GM12878 (cell line): Measurements from ENCODE around the gene TEX30. TPM values are rescaled to one million over a fixed set of nuclear protein-coding genes. Genes with fewer than 3 reads are reported as not detected.

Experiments used
- ATAC-seq: fragments of 200-7000 bp; cut with Tn5 transposase; 3 replicates; pipeline ENCODE4 v1.9.1; 2020; ENCODE audit warnings: mild to moderate bottlenecking, moderate library complexity
- Bru-seq: library from RNA; stranded (reverse); fragments of 400-500 nt; gene quantifications from one replicate; lab custom pipeline; 2021; lab: Mats Ljungman, UMichigan
- BruChase-seq, 2 experiments: library from RNA; stranded (reverse); fragments of 400-500 nt; gene quantifications; one replicate each; lab custom pipeline; 2021; lab: Mats Ljungman, UMichigan
- BruUV-seq: library from RNA; stranded (reverse); fragments of 400-500 nt; replicated peaks from 2 replicates; lab custom pipeline; 2021; lab: Mats Ljungman, UMichigan
- CTCF ChIA-PET: fragments of 300-600 bp; sonication (Branson Sonifier 250); formaldehyde crosslinking; extraction: SDS; loops from one replicate; lab custom pipeline; 2021; ENCODE audit warnings: inconsistent platforms; lab: Yijun Ruan, JAX
- POLR2A ChIA-PET: fragments of 350-600 bp; formaldehyde crosslinking; extraction: SDS; loops from one replicate; lab custom pipeline; 2021; ENCODE audit warnings: inconsistent platforms; lab: Charles Lee
- RAD21 ChIA-PET: fragments of 300-600 bp; sonication (Branson Sonifier 250); formaldehyde crosslinking; loops from one replicate; lab custom pipeline; 2023; ENCODE audit warnings: antibody characterized with exemption; ENCODE audit not compliant: unreplicated experiment; lab: Charles Lee
- SMC1A ChIA-PET: fragments of 300-600 bp; sonication (Branson Sonifier 250); formaldehyde crosslinking; loops from one replicate; lab custom pipeline; 2023; ENCODE audit not compliant: unreplicated experiment, uncharacterized antibody; lab: Charles Lee
- DNase-seq: peaks from one replicate; pipeline ENCODE4 v3.0.0-alpha.2; 2011; ENCODE audit warnings: low read depth, low spot score
- FAIRE-seq: peaks from 3 replicates; lab custom pipeline; 2011; peaks lifted over from hg19 to GRCh38; lab: Jason Lieb, UNC
- H2AFZ ChIP-seq: 2 replicates; pipeline ENCODE4 v1.6.0; 2011; ENCODE audit warnings: low read depth, low read length, control low read depth; ENCODE audit not compliant: control insufficient read depth
- H3K27ac ChIP-seq: 2 replicates; pipeline ENCODE4 v1.5.1; 2011; ENCODE audit warnings: control low read depth; ENCODE audit not compliant: control insufficient read depth, insufficient read depth
- H3K27me3 ChIP-seq, 2 experiments: replicated peaks in 1 of 2; 2 replicates each; pipeline versions ENCODE4 v1.6.0 to v1.6.1; 2011; ENCODE audit warnings: low read length in 1 of 2; ENCODE audit not compliant: control insufficient read depth in 2 of 2, insufficient read depth in 2 of 2
- H3K36me3 ChIP-seq, 2 experiments: 2 replicates each; pipeline ENCODE4 v1.5.1; 2011; ENCODE audit warnings: low read length in 1 of 2; ENCODE audit not compliant: control insufficient read depth in 2 of 2, insufficient read depth in 2 of 2
- H3K4me1 ChIP-seq: 2 replicates; pipeline ENCODE4 v1.6.1; 2011; ENCODE audit warnings: mild to moderate bottlenecking, low read length, moderate library complexity, mixed read lengths; ENCODE audit not compliant: control insufficient read depth, insufficient read depth
- H3K4me2 ChIP-seq: 2 replicates; pipeline ENCODE4 v1.6.0; 2011; ENCODE audit warnings: control low read depth; ENCODE audit not compliant: control insufficient read depth, insufficient read depth
- H3K4me3 ChIP-seq: fragments of 200-600 bp; sonication (generic); 2 replicates; pipeline ENCODE4 v1.5.1; 2016
- H3K79me2 ChIP-seq: 2 replicates; pipeline ENCODE4 v1.6.0; 2011; ENCODE audit warnings: low read length; ENCODE audit not compliant: control insufficient read depth, insufficient read depth
- H3K9ac ChIP-seq: 2 replicates; pipeline ENCODE4 v1.8.0; 2011; ENCODE audit warnings: low read length, control low read depth, mixed read lengths; ENCODE audit not compliant: control insufficient read depth, insufficient read depth
- H3K9me3 ChIP-seq: replicated peaks from 3 replicates; pipeline ENCODE4 v1.5.1; 2011; ENCODE audit warnings: mild to moderate bottlenecking, low read length; ENCODE audit not compliant: control insufficient read depth, insufficient read depth
- H4K20me1 ChIP-seq: 2 replicates; pipeline ENCODE4 v1.6.0; 2011; ENCODE audit not compliant: control insufficient read depth, insufficient read depth
- CBX5 ChIP-seq: sonication (generic); IDR thresholded peaks from 2 replicates; pipeline ENCODE4 v1.6.1; 2016; ENCODE audit warnings: low read depth, moderate library complexity, mild to moderate bottlenecking, inconsistent platforms
- CREM ChIP-seq: IDR thresholded peaks from 2 replicates; pipeline ENCODE4 v1.6.1; 2014; ENCODE audit warnings: antibody characterized with exemption, low read depth
- HCFC1 ChIP-seq: fragments of 150-350 bp; IDR thresholded peaks from 2 replicates; pipeline ENCODE4 v1.6.1; 2014; ENCODE audit warnings: low read length
- HDAC6 ChIP-seq: fragments of 200-600 bp; sonication (generic); IDR thresholded peaks from one replicate; pipeline ENCODE4 v1.8.0; 2017; ENCODE audit warnings: antibody characterized with exemption; ENCODE audit not compliant: unreplicated experiment
- IKZF1 ChIP-seq: fragments of 450-650 bp; conservative IDR thresholded peaks from 2 replicates; pipeline ENCODE4 v1.6.1; 2017; ENCODE audit warnings: antibody characterized with exemption, mild to moderate bottlenecking
- JUND ChIP-seq: IDR thresholded peaks from 2 replicates; pipeline ENCODE4 v1.6.1; 2012; ENCODE audit warnings: low read depth, mild to moderate bottlenecking, low read length, improper control_type of control experiment, moderate library complexity
- POLR2AphosphoS2 ChIP-seq: IDR thresholded peaks from 2 replicates; pipeline ENCODE4 v1.6.1; 2011; ENCODE audit warnings: low read depth, mild to moderate bottlenecking, low read length, improper control_type of control experiment, moderate library complexity
- YY1 ChIP-seq: IDR thresholded peaks from 2 replicates; pipeline ENCODE4 v1.6.1; 2011; ENCODE audit warnings: low read depth, mild to moderate bottlenecking, low read length
- WGBS: methylation state at CpG from one replicate; pipeline ENCODE4 v1.1.6; 2016; ENCODE audit warnings: low lambda C conversion rate; ENCODE audit not compliant: insufficient replicate concordance, insufficient coverage; ENCODE audit errors: missing lambda C conversion rate; 5-methylcytosine and 5-hydroxymethylcytosine counted together
- in situ Hi-C: fragments of 300-500 bp; cut with MboI; formaldehyde crosslinking; loops from 9 replicates; pipeline ENCODE4 v1.14.3; 2018; ENCODE audit warnings: mixed read lengths
- intact Hi-C: fragments of 100-400 bp; cut with micrococcal nuclease; formaldehyde crosslinking; loops from one replicate; pipeline ENCODE4 v1.14.2; 2022; ENCODE audit not compliant: unreplicated experiment
- long read RNA-seq, 2 experiments: library from polyadenylated mRNA; unstranded; transcript quantifications; one replicate each; pipeline ENCODE4 v2.0.0, GENCODE V29; 2019 to 2020
- polyA minus RNA-seq, 3 experiments: library from RNA; depleted of rRNA, polyadenylated mRNA; stranded (reverse); fragments of >200 nt; gene quantifications; 2 replicates each; pipeline ENCODE4 v1.2.3, GENCODE V29; 2011
- polyA plus RNA-seq, 11 experiments: library from polyadenylated mRNA; depleted of rRNA in 4 of 11; unstranded in 6 of 11; stranded (reverse) in 5 of 11; fragments of >200 nt; fragmentation: Nextera tagmentation in 4 of 11; fragmentation: Illumina TruSeq in 1 of 11; extraction: Ambion mirVana in 4 of 11; extraction: Trizol in 1 of 11; gene quantifications; 1 replicate in 1 of 11; 2 replicates in 10 of 11; pipeline versions ENCODE4 v1.2.1 to v1.2.3, GENCODE V29; 2011 to 2016; ENCODE audit warnings: inconsistent platforms in 2 of 11, missing spikeins in 2 of 11, low read depth in 1 of 11
- total RNA-seq, 4 experiments: library from RNA; depleted of rRNA in 3 of 4; stranded (reverse); fragments of >200 nt in 3 of 4; fragmentation: Illumina TruSeq in 1 of 4; extraction: Trizol in 1 of 4; gene quantifications; 2 replicates each; pipeline versions ENCODE4 v1.2.1 to v1.2.3, GENCODE V29; 2013 to 2021
- TF ChIP-seq, protein P1 (sequence below): IDR thresholded peaks from 2 replicates; pipeline ENCODE4 v1.6.1; 2012; ENCODE audit warnings: low read depth, low read length, improper control_type of control experiment
- TF ChIP-seq, protein P2 (sequence below): IDR thresholded peaks from 2 replicates; pipeline ENCODE4 v1.6.1; 2011; ENCODE audit warnings: borderline replicate concordance, low read depth, mild to moderate bottlenecking, moderate library complexity, mixed read lengths, low read length; ENCODE audit not compliant: insufficient read depth; ENCODE audit errors: extremely low read length
- TF ChIP-seq, protein P3 (sequence below): fragments of 450-650 bp; IDR thresholded peaks from 2 replicates; pipeline ENCODE4 v1.6.1; 2016; ENCODE audit warnings: mild to moderate bottlenecking, moderate library complexity, borderline replicate concordance

TEX30 gene
- 6.1 and 7.4 TPM in 2 replicates for total RNA-seq (2013; cell fraction: nucleolus; rRNA removed)
- total RNA-seq (2014; rRNA removed) (21.4 and 25.0 TPM in 2 replicates), total RNA-seq (2014; rRNA removed; fragmentation: Illumina TruSeq; extraction: Trizol) (22.8 and 23.1 TPM in 2 replicates), total RNA-seq (2021) (17.3 and 19.7 TPM in 2 replicates), polyA plus RNA-seq (2011; rRNA removed) (24.2 and 38.1 TPM in 2 replicates), polyA plus RNA-seq (2014; fragmentation: Illumina TruSeq; extraction: Trizol) (23.3 and 25.8 TPM in 2 replicates), polyA plus RNA-seq (2014; fragmentation: Nextera tagmentation; extraction: Ambion mirVana) (100 to 1,000 TPM in 1 of 2 experiments, 10 to 100 TPM in 1; 79.5 to 114 TPM), polyA plus RNA-seq (2014; rRNA removed) (21.1 and 25.8 TPM in 2 replicates), polyA plus RNA-seq (2016; fragmentation: Nextera tagmentation; extraction: Ambion mirVana) (10 to 100 TPM; 80.0 to 82.5 TPM), polyA minus RNA-seq (2011; rRNA and poly(A)+ RNA removed) (3.5 and 5.3 TPM in 2 replicates), Bru-seq, nascent RNA (percentile 78 among the genes with signal in this experiment), BruChase-seq, experiment 1, labeled RNA remaining after a 6-hour chase (percentile 64 among the genes with signal in this experiment), BruChase-seq, experiment 2, labeled RNA remaining after a 2-hour chase (percentile 75 among the genes with signal in this experiment)
- polyA plus RNA-seq (2011; ENCODE audit: low read depth) = 9.0 TPM
- polyA plus RNA-seq (2011; cell fraction: cytosol; rRNA removed) = 9.2 and 9.4 TPM in 2 replicates
- polyA plus RNA-seq (2011; cell fraction: nucleus; rRNA removed) = 8.1 and 10.0 TPM in 2 replicates
- polyA plus RNA-seq (2012) = 10.8 and 14.3 TPM in 2 replicates
- polyA minus RNA-seq (2011; cell fraction: cytosol; rRNA and poly(A)+ RNA removed) = 1.1 and 2.7 TPM in 2 replicates
- polyA minus RNA-seq (2011; cell fraction: nucleus; rRNA and poly(A)+ RNA removed) = 1.9 and 3.5 TPM in 2 replicates
- long read RNA-seq, experiment 1, transcript TEX30-206 (6 exons, 1,165 nt) = major isoform, 27 of 38 reads
- long read RNA-seq, experiment 1, partial matches to known transcripts = 2 of 38 reads
- long read RNA-seq, experiment 1, other reads (novel, unspliced or antisense) = 6 of 38 reads
- long read RNA-seq, experiment 2, transcript TEX30-206 (6 exons, 1,165 nt) = major isoform, 112 of 151 reads
- long read RNA-seq, experiment 2, transcript TEX30-202 (5 exons, 1,038 nt) = minor isoform, 13 of 151 reads
- long read RNA-seq, experiment 2, transcript TEX30-205 (5 exons, 959 nt) = minor isoform, 12 of 151 reads
- long read RNA-seq, experiment 2, partial matches to known transcripts = 4 of 151 reads
- long read RNA-seq, experiment 2, other reads (novel, unspliced or antisense) = 8 of 151 reads

DNA sequence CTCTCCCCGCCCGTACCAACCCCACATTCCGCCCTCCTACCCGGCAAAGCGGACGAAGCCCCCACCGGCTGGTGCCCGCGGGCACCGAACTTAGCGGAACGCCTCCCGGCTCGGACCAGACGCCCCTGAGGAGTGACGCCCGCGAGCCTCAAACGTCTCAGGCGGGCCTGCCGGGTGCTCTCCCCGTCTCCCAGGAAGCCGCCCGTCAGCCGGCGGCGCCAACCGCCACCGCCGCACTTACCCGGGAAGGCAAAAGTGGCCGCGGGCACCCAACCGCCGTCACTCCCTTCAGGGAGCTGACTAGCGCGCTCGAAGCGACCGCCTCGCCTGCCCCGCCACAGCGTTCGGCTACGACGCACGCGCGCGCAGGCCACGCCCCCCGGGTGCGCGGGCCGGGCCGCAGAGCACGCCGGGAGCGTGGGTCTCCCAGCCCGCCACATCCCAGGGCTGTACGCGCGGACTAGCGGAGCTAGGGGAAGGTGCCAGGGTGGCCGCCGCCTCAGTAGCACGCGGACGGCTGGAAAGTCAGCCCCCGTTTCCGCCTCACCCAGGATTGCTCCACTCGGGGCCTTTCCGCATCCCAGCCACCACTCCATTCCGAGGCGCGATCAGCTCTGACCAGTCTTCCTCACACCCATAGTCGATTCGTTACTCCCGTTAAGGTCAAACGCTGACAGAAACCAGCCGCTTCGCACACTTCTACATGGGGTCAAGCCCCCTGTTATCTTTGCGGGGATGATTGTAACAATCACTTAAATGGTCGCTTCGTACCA, at the start of gene TEX30:
TSS of gene TEX30 (minus strand) at position 346 of the 773 bp plus-strand sequence. CDS start 3,760 bp downstream, outside the sequence.
- peak within 1 kb of the TSS; percentile 73 for H3K27ac ChIP-seq
- H4K20me1 ChIP-seq = no peaks in the 10 kb centered on the region
- CTCF ChIA-PET = interaction anchor here (0.7 to 1.3 kb wide), 4 partner anchors 16 to 182 kb away, joined by 3 to 6 read pairs (median 4); no protein-coding TSS in a partner anchor
- H3K4me1 ChIP-seq = peaks cover 11% of the 10 kb centered on the region
- no peaks in the 10 kb centered on the region for H3K9me3 ChIP-seq
- peak; percentile 38 for DNase-seq
- POLR2A ChIA-PET = interaction anchor here (0.6 to 2.6 kb wide), 7 partner anchors 24 to 1118 kb away, joined by 3 to 16 read pairs (median 4); no protein-coding TSS in a partner anchor
- H3K4me3 ChIP-seq = peak within 1 kb of the TSS; percentile 89
- no peak for FAIRE-seq
- no peaks in the 10 kb centered on the region for H3K36me3 ChIP-seq
- in situ Hi-C loops = no loop called here
- SMC1A ChIA-PET = interaction anchor here (1.1 to 4.9 kb wide), 5 partner anchors 17 to 177 kb away, joined by 3 to 22 read pairs (median 5); partner anchors contain the start of genes BIVM, POGLUT2 and TPP2
- RAD21 ChIA-PET = interaction anchor here (1.0 to 1.5 kb wide), 2 partner anchors 34 to 72 kb away, joined by 3 to 7 read pairs; partner anchors contain the start of gene ERCC5
- intact Hi-C loops = loop anchor here (1.0 to 5.0 kb wide), 4 partner anchors 27 to 177 kb away; partner anchors contain the start of gene TPP2
- H3K9ac ChIP-seq = peak within 1 kb of the TSS; percentile 85
- TSS peak; percentile 77 for BruUV-seq
- peak within 1 kb of the TSS; percentile 95 for H2AFZ ChIP-seq
- H3K79me2 ChIP-seq = peaks cover 11% of the 10 kb centered on the region
- no peaks in the 10 kb centered on the region for H3K27me3 ChIP-seq
- 8% methylated on average over 69 of the region's 85 CpGs for WGBS
- ATAC-seq = peak; percentile 95
- H3K4me2 ChIP-seq = peak within 1 kb of the TSS; percentile 95
- TF ChIP-seq HDAC6 (peak; percentile 25), CBX5 (peak; percentile 72; the same call in 1 of the 2 replicates), CREM (peak; percentile 39), JUND (no peak), IKZF1 (peak; percentile 88), YY1 (peak; percentile 57; the same call in 1 of the 2 replicates), POLR2AphosphoS2 (peak; percentile 96), HCFC1 (peak; percentile 45; the same call in 1 of the 2 replicates)
- TF ChIP-seq, protein P1, sequence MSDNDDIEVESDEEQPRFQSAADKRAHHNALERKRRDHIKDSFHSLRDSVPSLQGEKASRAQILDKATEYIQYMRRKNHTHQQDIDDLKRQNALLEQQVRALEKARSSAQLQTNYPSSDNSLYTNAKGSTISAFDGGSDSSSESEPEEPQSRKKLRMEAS = peak; percentile 81
- TF ChIP-seq, protein P2, sequence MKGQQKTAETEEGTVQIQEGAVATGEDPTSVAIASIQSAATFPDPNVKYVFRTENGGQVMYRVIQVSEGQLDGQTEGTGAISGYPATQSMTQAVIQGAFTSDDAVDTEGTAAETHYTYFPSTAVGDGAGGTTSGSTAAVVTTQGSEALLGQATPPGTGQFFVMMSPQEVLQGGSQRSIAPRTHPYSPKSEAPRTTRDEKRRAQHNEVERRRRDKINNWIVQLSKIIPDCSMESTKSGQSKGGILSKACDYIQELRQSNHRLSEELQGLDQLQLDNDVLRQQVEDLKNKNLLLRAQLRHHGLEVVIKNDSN = peak; percentile 2
- TF ChIP-seq, protein P3, sequence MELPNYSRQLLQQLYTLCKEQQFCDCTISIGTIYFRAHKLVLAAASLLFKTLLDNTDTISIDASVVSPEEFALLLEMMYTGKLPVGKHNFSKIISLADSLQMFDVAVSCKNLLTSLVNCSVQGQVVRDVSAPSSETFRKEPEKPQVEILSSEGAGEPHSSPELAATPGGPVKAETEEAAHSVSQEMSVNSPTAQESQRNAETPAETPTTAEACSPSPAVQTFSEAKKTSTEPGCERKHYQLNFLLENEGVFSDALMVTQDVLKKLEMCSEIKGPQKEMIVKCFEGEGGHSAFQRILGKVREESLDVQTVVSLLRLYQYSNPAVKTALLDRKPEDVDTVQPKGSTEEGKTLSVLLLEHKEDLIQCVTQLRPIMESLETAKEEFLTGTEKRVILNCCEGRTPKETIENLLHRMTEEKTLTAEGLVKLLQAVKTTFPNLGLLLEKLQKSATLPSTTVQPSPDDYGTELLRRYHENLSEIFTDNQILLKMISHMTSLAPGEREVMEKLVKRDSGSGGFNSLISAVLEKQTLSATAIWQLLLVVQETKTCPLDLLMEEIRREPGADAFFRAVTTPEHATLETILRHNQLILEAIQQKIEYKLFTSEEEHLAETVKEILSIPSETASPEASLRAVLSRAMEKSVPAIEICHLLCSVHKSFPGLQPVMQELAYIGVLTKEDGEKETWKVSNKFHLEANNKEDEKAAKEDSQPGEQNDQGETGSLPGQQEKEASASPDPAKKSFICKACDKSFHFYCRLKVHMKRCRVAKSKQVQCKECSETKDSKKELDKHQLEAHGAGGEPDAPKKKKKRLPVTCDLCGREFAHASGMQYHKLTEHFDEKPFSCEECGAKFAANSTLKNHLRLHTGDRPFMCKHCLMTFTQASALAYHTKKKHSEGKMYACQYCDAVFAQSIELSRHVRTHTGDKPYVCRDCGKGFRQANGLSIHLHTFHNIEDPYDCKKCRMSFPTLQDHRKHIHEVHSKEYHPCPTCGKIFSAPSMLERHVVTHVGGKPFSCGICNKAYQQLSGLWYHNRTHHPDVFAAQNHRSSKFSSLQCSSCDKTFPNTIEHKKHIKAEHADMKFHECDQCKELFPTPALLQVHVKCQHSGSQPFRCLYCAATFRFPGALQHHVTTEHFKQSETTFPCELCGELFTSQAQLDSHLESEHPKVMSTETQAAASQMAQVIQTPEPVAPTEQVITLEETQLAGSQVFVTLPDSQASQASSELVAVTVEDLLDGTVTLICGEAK = 0 out of 2 replicates have a peak, but pooled peaks have one; percentile 46
